HG03565 (cell line): ENCODE results near the gene KDF1.

ENCODE experiments used
- ATAC-seq: cut with Tn5 transposase; IDR thresholded peaks from one replicate; pipeline ENCODE4 v1.9.1; 2021; ENCODE audit warnings: mild to moderate bottlenecking, moderate library complexity; ENCODE audit not compliant: unreplicated experiment

Gene KDF1

GRCh38 chr1:26959722-26960624, at the start of gene KDF1:
Gene KDF1, minus strand, starts transcription at chr1:26960468. Its CDS starts 8,088 bp downstream, at chr1:26952380.
- no peak for ATAC-seq

GRCh38 chr1:27009601-27010197, 49.4 kb upstream of the KDF1 start:
- no peak for ATAC-seq

- no peak for ATAC-seq
Observed at GRCh38 chr1:27007909-27008582, 47.8 kb upstream of the KDF1 start.

GRCh38 chr1:27006683-27007082, 46.4 kb upstream of the KDF1 start:
- ATAC-seq, result no peak

GRCh38 chr1:27005648-27006496, 45.6 kb upstream of the KDF1 start:
- no peak for ATAC-seq

GRCh38 chr1:27005166-27005530, 44.9 kb upstream of the KDF1 start:
- no peak for ATAC-seq

GRCh38 chr1:27004471-27005165, 44.4 kb upstream of the KDF1 start:
- ATAC-seq, result no peak

- no peak for ATAC-seq
Observed at GRCh38 chr1:27003745-27004470, 43.6 kb upstream of the KDF1 start.

- ATAC-seq, result no peak
Observed at GRCh38 chr1:27001570-27002360, 41.5 kb upstream of the KDF1 start.

- no peak for ATAC-seq
Observed at GRCh38 chr1:27000817-27001460, 40.7 kb upstream of the KDF1 start.

- no peak for ATAC-seq
Observed at GRCh38 chr1:27000090-27000816, 40.0 kb upstream of the KDF1 start.

GRCh38 chr1:26999440-26999987, 39.2 kb upstream of the KDF1 start:
- no peak for ATAC-seq

GRCh38 chr1:26998429-26999300, 38.4 kb upstream of the KDF1 start:
- no peak for ATAC-seq

GRCh38 chr1:26996665-26997064, 36.4 kb upstream of the KDF1 start:
- ATAC-seq, result no peak

GRCh38 chr1:26996024-26996423, 35.8 kb upstream of the KDF1 start:
- ATAC-seq, result no peak

GRCh38 chr1:26994787-26995517, 34.7 kb upstream of the KDF1 start:
- ATAC-seq, result no peak
